PC-9 (cell line): ENCODE data around the gene PRIM1.

Source experiments
- EZH2 ChIP-seq: fragments of 200-600 bp; sonication (generic); IDR thresholded peaks from 2 replicates; pipeline ENCODE4 v1.8.0; 2017; ENCODE audit warnings: antibody characterized with exemption, low read depth
- TF ChIP-seq, protein P1 (sequence below): fragments of 200-600 bp; sonication (generic); conservative IDR thresholded peaks from 2 replicates; pipeline ENCODE4 v1.6.1; 2017; ENCODE audit warnings: mixed run types, antibody characterized with exemption, mild to moderate bottlenecking, moderate library complexity

- TF ChIP-seq, protein P1, sequence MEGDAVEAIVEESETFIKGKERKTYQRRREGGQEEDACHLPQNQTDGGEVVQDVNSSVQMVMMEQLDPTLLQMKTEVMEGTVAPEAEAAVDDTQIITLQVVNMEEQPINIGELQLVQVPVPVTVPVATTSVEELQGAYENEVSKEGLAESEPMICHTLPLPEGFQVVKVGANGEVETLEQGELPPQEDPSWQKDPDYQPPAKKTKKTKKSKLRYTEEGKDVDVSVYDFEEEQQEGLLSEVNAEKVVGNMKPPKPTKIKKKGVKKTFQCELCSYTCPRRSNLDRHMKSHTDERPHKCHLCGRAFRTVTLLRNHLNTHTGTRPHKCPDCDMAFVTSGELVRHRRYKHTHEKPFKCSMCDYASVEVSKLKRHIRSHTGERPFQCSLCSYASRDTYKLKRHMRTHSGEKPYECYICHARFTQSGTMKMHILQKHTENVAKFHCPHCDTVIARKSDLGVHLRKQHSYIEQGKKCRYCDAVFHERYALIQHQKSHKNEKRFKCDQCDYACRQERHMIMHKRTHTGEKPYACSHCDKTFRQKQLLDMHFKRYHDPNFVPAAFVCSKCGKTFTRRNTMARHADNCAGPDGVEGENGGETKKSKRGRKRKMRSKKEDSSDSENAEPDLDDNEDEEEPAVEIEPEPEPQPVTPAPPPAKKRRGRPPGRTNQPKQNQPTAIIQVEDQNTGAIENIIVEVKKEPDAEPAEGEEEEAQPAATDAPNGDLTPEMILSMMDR = no peak
- TF ChIP-seq EZH2 = no peak
Measured at GRCh38 chr12:56761812-56762211, 9.7 kb upstream of the PRIM1 start.
